HG03378 (cell line): ENCODE results near the gene CDHR3.
"Not testable (repeated sequence)": the region's sequence is repeated elsewhere in the genome, so short reads cannot be mapped to it uniquely, and the experiment has no call there.

Experiments used
- ATAC-seq: cut with Tn5 transposase; IDR thresholded peaks from one replicate; pipeline ENCODE4 v1.9.1; 2021; ENCODE audit warnings: mild to moderate bottlenecking, moderate library complexity; ENCODE audit not compliant: unreplicated experiment

The CDHR3 gene

DNA sequence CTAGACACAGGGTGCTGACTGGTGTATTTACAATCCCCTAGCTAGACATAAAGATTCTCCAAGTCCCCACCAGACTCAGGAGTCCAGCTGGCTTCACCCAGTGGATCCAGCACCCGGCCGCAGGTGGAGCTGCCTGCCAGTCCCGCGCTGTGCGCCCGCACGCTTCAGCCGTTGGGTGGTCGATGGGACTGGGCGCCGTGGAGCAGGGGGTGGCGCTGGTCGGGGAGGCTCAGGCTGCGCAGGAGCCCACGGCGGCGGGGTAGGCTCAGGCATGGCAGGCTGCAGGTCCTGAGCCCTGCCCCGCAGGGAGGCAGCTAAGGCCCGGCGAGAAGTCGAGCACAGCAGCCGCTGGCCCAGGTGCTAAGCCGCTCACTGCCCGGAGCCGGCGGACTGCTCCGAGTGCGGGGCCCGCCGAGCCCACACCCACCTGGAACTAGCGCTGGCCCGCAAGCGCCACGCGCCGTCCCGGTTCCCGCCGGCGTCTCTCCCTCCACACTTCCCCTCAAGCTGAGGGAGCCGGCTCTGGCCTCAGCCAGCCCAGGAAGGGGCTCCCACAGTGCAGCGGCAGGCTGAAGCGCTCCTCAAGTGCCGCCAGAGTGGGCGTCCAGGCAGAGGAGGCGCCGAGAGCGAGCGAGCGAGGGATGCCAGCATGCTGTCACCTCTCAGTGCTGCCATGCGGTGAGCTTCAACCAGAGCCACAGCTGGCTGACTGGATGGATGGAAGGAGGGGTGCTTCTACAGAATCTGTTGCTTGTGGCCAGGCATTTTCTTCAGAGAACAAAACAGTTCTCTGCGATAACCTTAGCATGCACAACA is 7.2 kb upstream of the CDHR3 start:
- not testable (repeated sequence) for ATAC-seq

DNA sequence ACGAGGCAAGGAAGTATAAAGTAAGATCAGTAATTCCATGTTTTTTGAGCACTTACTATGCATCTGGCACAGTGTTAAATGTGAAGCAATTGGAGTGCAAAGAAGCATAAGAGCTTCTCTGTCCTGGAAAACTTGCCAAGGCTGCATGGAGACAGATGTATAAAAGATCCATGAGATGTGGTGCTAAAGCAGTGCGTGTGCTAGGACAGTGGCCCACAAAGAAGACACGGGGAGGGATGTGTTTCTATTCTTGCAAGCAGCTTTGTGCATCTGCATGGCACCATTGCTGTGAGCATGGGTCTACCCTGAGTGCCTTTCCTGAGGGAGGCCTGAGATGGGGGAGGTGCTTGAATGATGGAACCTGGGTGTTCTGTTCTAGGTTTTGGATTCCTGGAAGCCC is 5.1 kb upstream of the CDHR3 start:
- ATAC-seq: no peak

DNA sequence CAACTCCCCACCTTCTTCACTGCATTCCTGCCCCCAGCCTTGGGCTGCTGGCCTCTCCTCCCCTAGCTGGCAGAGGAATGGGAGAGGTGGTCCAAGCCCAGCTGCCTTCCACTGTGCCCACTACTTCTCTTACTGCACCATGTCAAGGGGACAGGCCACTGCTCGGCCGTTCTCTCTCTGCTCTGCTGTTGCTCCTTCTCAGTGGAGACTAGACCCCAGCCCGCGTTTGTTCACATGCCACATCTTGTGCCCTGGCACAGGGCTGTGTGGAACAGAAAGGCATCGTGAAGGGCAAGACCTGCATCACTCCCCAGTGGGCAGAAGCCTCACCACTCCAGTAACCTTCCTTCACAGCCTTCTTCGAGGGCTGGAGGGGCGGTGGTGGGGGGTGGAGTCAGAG is 711 bp upstream of the CDHR3 start:
- no peak for ATAC-seq

DNA sequence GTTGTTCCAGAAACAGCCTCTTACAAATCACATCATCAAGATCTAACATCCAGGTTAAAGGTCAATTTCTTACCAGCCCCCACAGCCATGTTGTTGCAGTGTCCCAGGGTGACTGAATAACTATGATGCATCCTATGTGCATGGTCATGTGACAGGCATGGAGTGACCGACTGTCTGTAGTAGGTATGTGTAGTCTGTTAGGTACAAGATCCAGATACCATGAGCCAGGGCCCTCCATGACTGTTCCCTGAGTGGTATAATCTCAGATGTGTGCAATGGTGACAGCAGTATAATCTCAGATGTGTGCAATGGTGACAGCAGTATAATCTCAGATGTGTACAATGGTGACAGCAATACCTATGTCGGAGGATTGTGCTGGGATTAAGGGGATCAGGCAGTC is 8.8 kb downstream of the CDHR3 start:
- no peak for ATAC-seq

DNA sequence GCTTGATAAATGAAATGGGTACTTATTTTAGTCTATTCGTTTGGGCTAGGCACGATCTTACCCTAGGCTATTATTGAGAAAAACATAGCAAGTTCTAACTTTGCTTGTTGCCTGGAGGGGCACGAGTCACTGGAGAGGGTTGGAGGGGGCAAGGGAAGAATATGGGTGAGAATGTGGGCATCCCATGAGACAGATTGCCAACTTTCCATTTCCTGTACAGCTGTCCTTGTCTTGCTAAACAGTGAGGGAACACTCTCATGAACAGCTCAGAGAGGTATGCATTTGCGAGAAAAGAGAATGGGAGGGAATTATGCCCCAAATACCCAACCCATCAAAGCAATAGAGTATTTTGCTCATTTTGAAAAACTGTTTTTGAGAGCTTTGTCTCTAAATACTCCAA is 9.2 kb downstream of the CDHR3 start:
- ATAC-seq: no peak

DNA sequence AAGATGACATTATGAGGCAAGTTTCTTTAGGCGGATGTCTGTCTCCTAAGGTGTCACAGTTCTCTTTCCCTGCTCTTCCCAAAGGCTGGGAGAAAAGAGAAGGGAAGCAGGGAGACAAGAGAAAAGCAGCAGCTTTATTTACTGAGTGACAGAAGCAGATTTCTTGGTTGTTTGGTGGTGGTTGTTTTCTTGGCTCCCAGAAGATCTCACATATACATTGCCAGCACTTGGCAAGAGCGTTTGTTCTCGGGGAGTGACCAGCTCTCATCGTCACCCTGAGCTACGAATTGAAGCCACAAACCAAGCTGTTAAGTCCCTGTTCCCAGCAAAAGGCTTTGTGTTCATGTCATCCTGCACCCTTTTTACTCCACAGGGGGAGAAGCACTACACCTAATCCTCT is 11.4 kb downstream of the CDHR3 start:
- no peak for ATAC-seq

DNA sequence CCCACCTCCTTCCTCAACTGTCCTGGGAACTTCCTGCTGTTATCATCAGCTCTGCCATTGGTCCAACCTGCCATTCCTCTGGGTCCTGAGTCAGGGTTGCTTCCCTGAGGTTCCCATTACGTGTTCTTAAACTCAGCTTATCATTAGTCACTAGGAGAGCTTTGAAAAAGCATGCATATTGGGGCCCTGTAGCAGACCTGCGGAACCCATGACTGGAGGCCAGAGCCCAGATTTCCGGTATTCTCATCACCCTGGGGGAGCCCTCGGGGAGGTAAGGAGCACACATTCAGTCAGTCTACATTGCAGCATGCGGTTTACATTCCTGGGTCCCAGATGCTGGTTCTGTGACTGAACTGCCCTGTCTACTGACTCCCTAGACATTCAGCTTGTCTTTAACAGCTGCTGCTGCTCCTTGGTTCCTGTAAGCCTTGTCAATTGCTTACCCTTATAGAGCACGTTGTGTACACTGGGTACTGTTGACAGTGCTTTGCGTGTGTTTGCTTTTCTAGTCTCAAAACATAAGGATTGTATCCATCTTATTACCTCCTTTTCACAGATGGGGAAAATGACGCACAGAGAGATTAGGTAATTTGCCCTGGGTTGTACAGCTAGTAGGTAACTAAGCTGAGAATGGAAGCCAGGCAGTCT is 12.8 kb downstream of the CDHR3 start:
- ATAC-seq: no peak

DNA sequence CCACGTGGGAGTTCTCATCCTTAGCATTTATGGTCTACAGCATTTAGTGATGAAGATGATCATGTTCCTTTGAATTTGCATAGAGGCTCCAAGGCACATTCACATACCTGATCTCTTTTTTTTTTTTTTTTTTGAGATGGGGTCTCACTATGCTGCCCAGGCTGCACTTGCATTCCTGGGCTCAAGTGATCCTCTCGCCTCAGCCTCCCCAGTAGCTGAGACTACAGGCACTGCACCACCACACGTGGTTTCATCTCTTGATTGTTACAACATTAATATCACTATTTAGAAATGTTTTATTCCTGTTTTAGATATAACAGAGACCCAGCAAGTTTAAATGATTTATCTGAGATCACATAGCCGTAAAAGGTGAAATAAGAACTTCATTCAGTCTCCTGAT is 13.8 kb downstream of the CDHR3 start:
- no peak for ATAC-seq

DNA sequence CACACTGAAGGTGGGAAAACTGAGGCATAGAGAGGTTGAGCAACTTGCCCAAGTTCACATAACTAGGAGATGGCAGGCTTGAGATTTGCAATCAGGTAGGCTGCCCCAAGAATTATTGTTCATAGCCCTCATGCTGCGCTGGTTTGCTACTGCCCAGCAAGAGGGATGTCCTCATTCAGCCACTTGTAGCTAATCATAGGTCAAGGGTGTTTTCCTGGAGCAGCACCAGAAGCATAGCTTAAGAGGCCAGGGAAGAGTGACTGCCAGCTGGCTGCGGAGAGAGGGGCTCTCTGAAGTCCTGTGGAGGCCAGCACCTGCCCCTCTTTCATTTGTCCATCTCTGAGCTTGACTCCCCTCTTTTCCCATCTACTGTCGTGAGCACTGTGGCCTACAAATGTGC is 15.0 kb downstream of the CDHR3 start:
- ATAC-seq: no peak

DNA sequence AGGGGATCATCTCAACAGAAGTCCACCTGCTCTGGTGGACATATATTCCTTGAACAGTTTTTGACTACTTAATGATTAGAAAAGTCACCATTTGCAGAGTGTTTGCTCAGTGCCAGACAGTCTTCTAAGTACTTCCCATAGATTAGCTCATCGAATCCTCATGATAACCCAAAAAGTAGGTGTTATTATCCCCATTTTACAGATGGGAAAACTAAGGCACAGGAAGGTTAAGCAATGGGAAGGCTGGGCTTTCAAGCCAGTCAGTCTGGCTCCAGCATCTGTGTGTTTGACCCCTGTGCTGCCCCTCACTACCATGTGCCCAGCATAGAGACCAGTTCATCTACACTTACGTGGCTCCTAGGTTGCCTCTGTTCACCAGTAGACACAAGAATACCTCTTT is 15.9 kb downstream of the CDHR3 start:
- no peak for ATAC-seq

DNA sequence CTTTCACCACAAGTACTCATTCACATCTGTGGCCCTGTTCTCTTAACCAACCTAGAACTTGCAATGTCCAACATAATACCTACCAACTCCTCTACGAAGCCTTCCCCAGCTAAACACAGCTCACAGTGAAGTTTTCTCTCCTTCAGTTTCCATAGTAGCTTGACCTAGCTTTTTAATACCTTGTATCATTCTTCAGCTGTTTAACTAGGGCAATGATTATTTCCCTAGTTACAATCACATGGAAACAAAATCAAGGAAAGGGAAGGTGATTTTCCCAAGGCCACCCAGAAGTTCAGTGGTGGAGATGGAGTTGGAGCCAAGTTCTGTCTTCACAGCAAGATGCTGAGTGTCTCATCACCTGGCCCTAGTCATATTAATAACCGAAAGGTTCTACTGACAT is 16.3 kb downstream of the CDHR3 start:
- ATAC-seq: no peak

DNA sequence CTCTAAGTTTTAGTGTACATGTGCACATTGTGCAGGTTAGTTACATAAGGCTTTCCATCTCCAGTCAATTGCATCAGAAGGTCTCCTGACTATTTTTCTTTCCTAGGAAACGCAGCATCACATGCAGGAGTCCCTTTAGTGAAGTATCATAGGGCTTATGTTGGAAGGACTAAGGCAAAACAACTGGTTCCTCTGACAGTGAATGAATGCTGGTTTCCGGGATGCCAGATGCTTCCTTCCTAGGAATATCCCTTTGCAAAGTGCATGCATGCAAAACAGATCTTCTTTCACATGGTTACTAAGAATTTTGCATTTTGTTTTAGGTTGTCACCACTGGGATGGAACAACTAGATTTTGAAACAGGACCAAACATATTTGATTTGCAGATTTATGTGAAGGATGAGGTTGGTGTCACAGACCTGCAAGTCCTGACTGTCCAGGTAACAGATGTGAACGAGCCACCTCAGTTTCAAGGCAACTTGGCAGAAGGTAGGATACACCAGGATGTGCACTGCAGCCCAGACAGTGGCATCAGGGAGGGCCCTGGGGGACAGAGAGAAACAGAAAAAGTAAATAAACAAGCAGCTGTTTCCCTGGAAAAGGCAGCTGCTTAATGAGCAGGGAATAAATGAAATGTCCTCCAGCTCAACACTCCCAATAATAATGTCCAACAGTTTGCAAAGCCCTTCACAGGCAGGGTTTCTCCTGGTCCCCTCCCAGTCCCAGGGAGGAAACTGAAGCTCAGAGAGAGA is 17.8 kb downstream of the CDHR3 start:
- ATAC-seq: no peak

DNA sequence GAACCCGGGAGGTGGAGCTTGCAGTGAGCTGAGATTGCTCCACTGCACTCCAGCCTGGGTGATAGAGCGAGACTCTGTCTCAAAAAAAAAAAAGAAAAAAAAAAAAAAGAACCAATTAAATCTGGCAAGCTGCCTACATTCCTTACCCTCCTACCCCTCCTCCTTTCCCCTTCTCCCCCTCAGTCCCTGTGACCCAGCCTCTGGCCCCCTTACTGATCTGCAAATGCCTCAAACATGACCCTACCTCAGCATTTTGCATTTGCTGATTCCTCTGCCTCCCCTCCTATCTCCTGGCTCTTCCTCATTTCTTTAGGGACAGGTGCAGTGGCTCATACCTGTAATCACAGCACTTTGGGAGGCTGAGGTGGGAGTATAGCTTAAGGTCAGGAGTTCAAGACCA is 19.3 kb downstream of the CDHR3 start:
- ATAC-seq: no peak

DNA sequence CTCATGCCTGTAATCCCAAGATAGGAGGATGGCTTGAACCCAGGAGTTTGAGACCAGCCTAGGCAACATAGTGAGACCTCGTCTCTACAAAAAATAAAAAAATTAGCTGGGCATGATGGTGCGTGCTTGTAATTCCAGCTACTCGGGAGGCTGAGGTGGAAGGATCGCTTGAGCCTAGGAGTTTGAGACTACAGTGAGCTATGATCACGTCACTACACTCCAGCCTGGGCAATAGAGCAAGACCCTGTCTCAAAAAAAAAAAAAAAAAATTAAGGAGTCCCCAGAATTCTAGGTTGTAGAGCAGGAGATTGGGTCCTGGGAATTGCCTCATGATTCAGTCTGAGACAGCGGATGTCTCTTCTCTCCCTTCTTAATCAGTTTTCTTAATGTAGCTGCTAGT is 21.7 kb downstream of the CDHR3 start:
- ATAC-seq: not testable (repeated sequence)

DNA sequence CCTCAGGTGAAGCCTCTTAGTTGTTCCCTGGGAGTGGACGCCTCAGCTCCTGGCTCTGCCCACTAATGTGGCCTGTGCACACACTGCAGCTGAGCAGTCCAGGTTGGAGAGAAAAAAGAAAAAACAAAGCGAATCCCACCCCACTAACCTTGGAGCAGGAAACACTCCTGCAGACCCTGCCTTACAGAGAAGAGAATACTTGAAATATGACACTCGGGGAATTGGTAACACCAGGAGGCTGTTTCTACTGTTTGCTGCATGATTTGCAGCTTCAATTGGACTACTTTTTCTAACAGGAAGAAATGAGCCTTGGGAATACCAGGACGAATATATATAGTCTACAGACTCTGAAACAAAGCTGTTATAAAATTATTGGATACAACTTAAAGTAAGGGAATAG is 22.2 kb downstream of the CDHR3 start:
- no peak for ATAC-seq

DNA sequence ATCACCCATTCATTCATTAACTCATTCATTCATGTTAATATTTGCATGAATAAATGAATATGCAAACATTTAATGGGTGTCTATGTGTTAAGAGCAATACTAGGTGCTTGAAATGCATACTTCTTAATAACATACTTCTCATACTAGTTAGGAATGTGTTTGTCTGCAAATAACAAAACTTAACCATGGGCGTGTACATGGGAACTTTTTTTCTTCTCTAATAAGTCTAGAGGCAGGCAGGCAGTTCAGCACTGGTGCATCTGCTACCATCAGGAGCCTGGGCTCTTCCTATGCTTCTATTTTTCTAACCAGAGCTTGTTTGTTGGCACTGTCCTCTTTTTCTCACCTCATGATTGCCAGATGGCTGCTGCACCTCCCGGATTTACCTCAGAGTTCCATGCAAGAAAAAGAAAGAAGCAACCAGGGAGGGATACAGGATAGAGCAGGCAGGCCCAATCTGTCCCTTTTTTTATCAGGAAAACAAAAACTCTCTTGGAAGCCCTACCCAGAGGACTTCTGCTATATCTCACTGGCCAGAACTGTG is 22.7 kb downstream of the CDHR3 start:
- ATAC-seq: no peak

DNA sequence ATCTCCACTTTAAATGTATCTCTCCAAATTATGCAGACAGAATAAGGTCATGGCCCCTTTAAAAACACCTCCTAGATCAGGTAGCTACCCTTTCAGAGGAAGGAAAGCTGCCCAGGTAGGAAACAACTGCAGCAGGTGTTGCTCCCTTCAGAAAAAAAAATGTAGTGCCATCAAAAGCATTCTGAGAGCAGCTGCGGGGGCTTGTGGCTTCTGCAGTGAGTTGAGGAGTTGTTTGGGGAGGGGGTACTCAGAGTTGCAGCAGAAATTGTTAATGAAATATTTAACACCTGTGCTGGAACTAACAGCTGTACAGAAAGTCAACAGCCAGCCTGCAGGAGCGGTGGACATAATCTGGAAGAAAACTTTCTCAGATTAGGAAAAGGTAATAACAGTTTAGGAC is 24.0 kb downstream of the CDHR3 start:
- no peak for ATAC-seq

DNA sequence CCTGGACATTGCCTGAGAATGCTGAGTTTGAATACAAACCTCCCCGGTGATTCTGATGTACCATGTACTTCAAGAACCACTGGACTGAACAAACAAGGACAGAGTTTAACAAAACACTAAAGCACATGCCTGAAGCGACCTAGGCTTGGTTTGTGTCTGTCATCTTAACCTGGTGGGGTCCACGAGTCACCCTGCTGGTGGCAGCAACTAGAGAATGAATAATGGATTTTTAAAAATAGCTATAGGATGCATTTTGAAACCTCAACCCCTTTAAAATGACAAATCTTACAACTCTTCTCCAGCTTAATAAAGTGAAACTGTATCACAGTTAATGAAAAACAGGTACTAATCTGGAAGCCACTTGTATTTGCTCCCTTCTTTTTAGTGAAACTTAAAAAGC is 25.2 kb downstream of the CDHR3 start:
- ATAC-seq: no peak

DNA sequence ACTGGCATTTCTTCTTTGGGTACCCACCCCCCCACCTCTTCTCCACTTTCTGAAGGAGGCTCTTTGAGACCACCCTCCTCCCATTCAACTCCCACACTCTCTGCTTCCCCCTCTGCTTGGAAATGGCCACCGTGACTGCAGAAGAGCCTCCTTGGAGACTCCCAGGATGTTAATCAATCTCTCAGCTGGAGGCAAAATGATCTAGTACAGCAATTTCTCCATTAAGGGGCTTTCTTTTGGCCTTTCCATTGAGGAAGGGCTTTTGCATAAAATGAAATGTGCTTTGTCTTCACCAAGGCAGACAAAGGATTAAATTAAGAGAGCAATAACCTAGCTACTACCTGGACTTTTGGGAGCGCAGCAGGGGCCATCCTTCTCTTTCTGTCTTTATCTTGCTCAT is 26.1 kb downstream of the CDHR3 start:
- ATAC-seq: no peak

DNA sequence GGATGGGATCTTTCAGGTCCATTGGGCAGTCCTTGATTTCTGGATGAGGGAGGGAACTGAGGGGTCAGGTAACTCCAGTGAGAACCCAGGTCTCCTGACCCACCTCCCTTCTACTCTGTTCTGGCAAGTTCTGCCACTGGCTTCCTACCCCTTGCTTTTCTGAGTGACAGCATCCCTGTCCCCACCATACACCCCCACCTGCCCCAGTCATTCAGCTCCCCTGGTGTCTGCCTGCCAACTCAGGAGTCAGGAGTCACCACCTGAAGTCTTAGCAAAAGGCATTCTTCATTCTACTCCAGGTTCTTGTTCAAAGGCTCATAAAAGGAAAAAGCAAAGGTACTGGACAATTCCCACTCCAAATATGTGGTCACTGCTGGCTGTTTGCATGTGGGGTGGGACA is 26.6 kb downstream of the CDHR3 start:
- no peak for ATAC-seq

DNA sequence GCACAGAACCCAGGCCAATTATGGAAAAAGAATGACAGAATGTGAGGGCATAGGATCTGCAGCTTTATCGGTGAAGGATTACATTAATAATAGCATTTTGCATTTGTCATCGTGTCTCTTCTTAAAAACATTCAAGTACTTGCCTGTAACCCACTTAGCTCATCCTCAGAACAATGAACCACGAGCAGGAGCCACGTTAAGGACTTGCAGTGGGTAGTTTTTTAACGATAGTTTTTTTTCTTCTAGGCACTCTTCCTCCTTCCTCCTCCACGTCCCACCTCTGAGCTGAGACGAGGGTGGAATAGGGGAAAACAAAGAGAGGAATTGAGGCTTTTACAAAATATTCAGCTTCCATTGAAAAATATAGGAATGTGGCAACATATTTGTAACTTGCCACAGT is 27.1 kb downstream of the CDHR3 start:
- ATAC-seq: no peak
